HepG2 (cell line): ENCODE measurements around the gene CDH23. TPM values are rescaled to one million over a fixed set of nuclear protein-coding genes. Genes with fewer than 3 reads are reported as not detected.
A peak's percentile ranks its signal among the peaks of the same experiment; 100 is the strongest.

Source experiments
- ELF3 ChIP-seq: IDR thresholded peaks from 2 replicates; pipeline ENCODE4 v1.6.1; 2016; ENCODE audit warnings: missing genetic modification reagents, missing compliant biosample characterization
- KLF9 ChIP-seq: IDR thresholded peaks from 2 replicates; pipeline ENCODE4 v1.6.1; 2016; ENCODE audit warnings: low read depth
- PAF1 ChIP-seq: IDR thresholded peaks from 2 replicates; pipeline ENCODE4 v1.6.1; 2016; ENCODE audit warnings: missing genetic modification reagents, missing compliant biosample characterization
- PHB2 ChIP-seq: fragments of 450-650 bp; IDR thresholded peaks from 2 replicates; pipeline ENCODE4 v1.6.1; 2018; ENCODE audit not compliant: partially characterized antibody
- PITX1 ChIP-seq: sonication (generic); formaldehyde crosslinking; IDR thresholded peaks from 2 replicates; pipeline ENCODE4 v1.5.1; 2020; ENCODE audit warnings: mild to moderate bottlenecking, missing genetic modification reagents
- ZC3H4 ChIP-seq: sonication (generic); formaldehyde crosslinking; IDR thresholded peaks from 2 replicates; pipeline ENCODE4 v1.4.0; 2020; ENCODE audit warnings: missing genetic modification reagents, borderline replicate concordance
- ZKSCAN8 ChIP-seq: IDR thresholded peaks from 2 replicates; pipeline ENCODE4 v1.6.1; 2016; ENCODE audit warnings: borderline replicate concordance, missing genetic modification reagents, missing compliant biosample characterization
- ZMYM2 ChIP-seq: sonication (generic); formaldehyde crosslinking; IDR thresholded peaks from 2 replicates; pipeline ENCODE4 v1.8.0; 2022; ENCODE audit warnings: mild to moderate bottlenecking, missing genetic modification reagents
- ZNF317 ChIP-seq: sonication (generic); formaldehyde crosslinking; IDR thresholded peaks from 2 replicates; pipeline ENCODE4 v1.5.0; 2020; ENCODE audit warnings: mild to moderate bottlenecking, missing genetic modification reagents
- ZNF639 ChIP-seq: conservative IDR thresholded peaks from 2 replicates; pipeline ENCODE4 v1.6.1; 2018; ENCODE audit warnings: missing genetic modification reagents
- ZNF883 ChIP-seq: sonication (generic); formaldehyde crosslinking; IDR thresholded peaks from 2 replicates; pipeline ENCODE4 v1.5.1; 2020; ENCODE audit warnings: mild to moderate bottlenecking, missing genetic modification reagents; ENCODE audit errors: not compliant biosample characterization
- polyA plus RNA-seq, 8 experiments: library from polyadenylated mRNA; depleted of rRNA in 3 of 8; stranded (reverse) in 7 of 8; unstranded in 1 of 8; fragments of >200 nt; fragmentation: Illumina TruSeq in 4 of 8; extraction: Trizol in 4 of 8; gene quantifications; 2 replicates each; pipeline versions ENCODE4 v1.2.1 to v1.2.3, GENCODE V29; 2011 to 2016; ENCODE audit warnings: low read depth in 4 of 8, missing spikeins in 1 of 8, mixed read lengths in 1 of 8; ENCODE audit not compliant: insufficient read depth in 1 of 8
- total RNA-seq, 5 experiments: library from RNA; depleted of rRNA; stranded (reverse); fragments of >200 nt; fragmentation: Illumina TruSeq; extraction: Trizol; gene quantifications; 2 replicates each; pipeline ENCODE4 v1.2.3, GENCODE V29; 2016; ENCODE audit warnings: low read depth in 1 of 5
- TF ChIP-seq, protein P1 (sequence below): sonication (generic); formaldehyde crosslinking; IDR thresholded peaks from 2 replicates; pipeline ENCODE4 v1.4.0; 2020; ENCODE audit warnings: missing genetic modification reagents, borderline replicate concordance
- TF ChIP-seq, protein P2 (sequence below): sonication (generic); formaldehyde crosslinking; IDR thresholded peaks from 2 replicates; pipeline ENCODE4 v1.4.0; 2020; ENCODE audit warnings: missing genetic modification reagents
- TF ChIP-seq, protein P3 (sequence below): sonication (generic); formaldehyde crosslinking; IDR thresholded peaks from 2 replicates; pipeline ENCODE4 v1.4.0; 2020; ENCODE audit warnings: missing genetic modification reagents
- TF ChIP-seq, protein P4 (sequence below): sonication (generic); formaldehyde crosslinking; IDR thresholded peaks from 2 replicates; pipeline ENCODE4 v1.4.0; 2020; ENCODE audit warnings: low read depth, mild to moderate bottlenecking, missing genetic modification reagents
- TF ChIP-seq, protein P5 (sequence below): sonication (generic); formaldehyde crosslinking; IDR thresholded peaks from 2 replicates; pipeline ENCODE4 v1.5.0; 2020; ENCODE audit warnings: missing genetic modification reagents

Gene CDH23
- total and polyA plus RNA-seq, 2 of the 13 experiments (the other 11 are each of a cell fraction or from before 2014, with no cell fraction given) = 0.13 TPM; not detected in 1

- TF ChIP-seq, protein P1, sequence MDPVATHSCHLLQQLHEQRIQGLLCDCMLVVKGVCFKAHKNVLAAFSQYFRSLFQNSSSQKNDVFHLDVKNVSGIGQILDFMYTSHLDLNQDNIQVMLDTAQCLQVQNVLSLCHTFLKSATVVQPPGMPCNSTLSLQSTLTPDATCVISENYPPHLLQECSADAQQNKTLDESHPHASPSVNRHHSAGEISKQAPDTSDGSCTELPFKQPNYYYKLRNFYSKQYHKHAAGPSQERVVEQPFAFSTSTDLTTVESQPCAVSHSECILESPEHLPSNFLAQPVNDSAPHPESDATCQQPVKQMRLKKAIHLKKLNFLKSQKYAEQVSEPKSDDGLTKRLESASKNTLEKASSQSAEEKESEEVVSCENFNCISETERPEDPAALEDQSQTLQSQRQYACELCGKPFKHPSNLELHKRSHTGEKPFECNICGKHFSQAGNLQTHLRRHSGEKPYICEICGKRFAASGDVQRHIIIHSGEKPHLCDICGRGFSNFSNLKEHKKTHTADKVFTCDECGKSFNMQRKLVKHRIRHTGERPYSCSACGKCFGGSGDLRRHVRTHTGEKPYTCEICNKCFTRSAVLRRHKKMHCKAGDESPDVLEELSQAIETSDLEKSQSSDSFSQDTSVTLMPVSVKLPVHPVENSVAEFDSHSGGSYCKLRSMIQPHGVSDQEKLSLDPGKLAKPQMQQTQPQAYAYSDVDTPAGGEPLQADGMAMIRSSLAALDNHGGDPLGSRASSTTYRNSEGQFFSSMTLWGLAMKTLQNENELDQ (CRISPR knock-in tag) = no peak
- TF ChIP-seq ZNF883 = no peak
- no peak for TF ChIP-seq PHB2
- TF ChIP-seq, protein P2, sequence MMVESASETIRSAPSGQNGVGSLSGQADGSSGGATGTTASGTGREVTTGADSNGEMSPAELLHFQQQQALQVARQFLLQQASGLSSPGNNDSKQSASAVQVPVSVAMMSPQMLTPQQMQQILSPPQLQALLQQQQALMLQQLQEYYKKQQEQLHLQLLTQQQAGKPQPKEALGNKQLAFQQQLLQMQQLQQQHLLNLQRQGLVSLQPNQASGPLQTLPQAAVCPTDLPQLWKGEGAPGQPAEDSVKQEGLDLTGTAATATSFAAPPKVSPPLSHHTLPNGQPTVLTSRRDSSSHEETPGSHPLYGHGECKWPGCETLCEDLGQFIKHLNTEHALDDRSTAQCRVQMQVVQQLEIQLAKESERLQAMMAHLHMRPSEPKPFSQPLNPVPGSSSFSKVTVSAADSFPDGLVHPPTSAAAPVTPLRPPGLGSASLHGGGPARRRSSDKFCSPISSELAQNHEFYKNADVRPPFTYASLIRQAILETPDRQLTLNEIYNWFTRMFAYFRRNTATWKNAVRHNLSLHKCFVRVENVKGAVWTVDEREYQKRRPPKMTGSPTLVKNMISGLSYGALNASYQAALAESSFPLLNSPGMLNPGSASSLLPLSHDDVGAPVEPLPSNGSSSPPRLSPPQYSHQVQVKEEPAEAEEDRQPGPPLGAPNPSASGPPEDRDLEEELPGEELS = peak; percentile 82; the same call in 1 of the 2 replicates
- TF ChIP-seq, protein P3, sequence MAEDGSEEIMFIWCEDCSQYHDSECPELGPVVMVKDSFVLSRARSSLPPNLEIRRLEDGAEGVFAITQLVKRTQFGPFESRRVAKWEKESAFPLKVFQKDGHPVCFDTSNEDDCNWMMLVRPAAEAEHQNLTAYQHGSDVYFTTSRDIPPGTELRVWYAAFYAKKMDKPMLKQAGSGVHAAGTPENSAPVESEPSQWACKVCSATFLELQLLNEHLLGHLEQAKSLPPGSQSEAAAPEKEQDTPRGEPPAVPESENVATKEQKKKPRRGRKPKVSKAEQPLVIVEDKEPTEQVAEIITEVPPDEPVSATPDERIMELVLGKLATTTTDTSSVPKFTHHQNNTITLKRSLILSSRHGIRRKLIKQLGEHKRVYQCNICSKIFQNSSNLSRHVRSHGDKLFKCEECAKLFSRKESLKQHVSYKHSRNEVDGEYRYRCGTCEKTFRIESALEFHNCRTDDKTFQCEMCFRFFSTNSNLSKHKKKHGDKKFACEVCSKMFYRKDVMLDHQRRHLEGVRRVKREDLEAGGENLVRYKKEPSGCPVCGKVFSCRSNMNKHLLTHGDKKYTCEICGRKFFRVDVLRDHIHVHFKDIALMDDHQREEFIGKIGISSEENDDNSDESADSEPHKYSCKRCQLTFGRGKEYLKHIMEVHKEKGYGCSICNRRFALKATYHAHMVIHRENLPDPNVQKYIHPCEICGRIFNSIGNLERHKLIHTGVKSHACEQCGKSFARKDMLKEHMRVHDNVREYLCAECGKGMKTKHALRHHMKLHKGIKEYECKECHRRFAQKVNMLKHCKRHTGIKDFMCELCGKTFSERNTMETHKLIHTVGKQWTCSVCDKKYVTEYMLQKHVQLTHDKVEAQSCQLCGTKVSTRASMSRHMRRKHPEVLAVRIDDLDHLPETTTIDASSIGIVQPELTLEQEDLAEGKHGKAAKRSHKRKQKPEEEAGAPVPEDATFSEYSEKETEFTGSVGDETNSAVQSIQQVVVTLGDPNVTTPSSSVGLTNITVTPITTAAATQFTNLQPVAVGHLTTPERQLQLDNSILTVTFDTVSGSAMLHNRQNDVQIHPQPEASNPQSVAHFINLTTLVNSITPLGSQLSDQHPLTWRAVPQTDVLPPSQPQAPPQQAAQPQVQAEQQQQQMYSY (CRISPR knock-in tag) = no peak
- peak; percentile 19; the same call in 1 of the 2 replicates for TF ChIP-seq PITX1 (CRISPR knock-in tag)
- TF ChIP-seq ZNF317 (CRISPR knock-in tag) = no peak
- TF ChIP-seq, protein P4, sequence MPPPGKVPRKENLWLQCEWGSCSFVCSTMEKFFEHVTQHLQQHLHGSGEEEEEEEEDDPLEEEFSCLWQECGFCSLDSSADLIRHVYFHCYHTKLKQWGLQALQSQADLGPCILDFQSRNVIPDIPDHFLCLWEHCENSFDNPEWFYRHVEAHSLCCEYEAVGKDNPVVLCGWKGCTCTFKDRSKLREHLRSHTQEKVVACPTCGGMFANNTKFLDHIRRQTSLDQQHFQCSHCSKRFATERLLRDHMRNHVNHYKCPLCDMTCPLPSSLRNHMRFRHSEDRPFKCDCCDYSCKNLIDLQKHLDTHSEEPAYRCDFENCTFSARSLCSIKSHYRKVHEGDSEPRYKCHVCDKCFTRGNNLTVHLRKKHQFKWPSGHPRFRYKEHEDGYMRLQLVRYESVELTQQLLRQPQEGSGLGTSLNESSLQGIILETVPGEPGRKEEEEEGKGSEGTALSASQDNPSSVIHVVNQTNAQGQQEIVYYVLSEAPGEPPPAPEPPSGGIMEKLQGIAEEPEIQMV = no peak
- TF ChIP-seq ELF3 = peak; percentile 63
- TF ChIP-seq ZKSCAN8 (CRISPR knock-in tag) = no peak
- TF ChIP-seq ZC3H4 (CRISPR knock-in tag) = no peak
- no peak for TF ChIP-seq KLF9 (CRISPR knock-in tag)
- no peak for TF ChIP-seq ZNF639 (CRISPR knock-in tag)
- TF ChIP-seq, protein P5, sequence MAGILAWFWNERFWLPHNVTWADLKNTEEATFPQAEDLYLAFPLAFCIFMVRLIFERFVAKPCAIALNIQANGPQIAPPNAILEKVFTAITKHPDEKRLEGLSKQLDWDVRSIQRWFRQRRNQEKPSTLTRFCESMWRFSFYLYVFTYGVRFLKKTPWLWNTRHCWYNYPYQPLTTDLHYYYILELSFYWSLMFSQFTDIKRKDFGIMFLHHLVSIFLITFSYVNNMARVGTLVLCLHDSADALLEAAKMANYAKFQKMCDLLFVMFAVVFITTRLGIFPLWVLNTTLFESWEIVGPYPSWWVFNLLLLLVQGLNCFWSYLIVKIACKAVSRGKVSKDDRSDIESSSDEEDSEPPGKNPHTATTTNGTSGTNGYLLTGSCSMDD (CRISPR knock-in tag) = no peak
- no peak for TF ChIP-seq PAF1 (CRISPR knock-in tag)
- no peak for TF ChIP-seq ZMYM2
Observed at GRCh38 chr10:71638822-71639719, 242.4 kb downstream of the CDH23 start (continued).
